H1 (cell line): ENCODE measurements around the gene TNS1. TPM values are rescaled to one million over a fixed set of nuclear protein-coding genes. Genes with fewer than 3 reads are reported as not detected.
A peak's percentile ranks its signal among the peaks of the same experiment; 100 is the strongest.

Experiments
- CTCF ChIA-PET: fragments of 300-600 bp; sonication (Branson Sonifier 250); formaldehyde crosslinking; loops from one replicate; lab custom pipeline; 2021; ENCODE audit not compliant: partially characterized antibody; lab: Charles Lee
- POLR2A ChIA-PET: fragments of 300-600 bp; sonication (Branson Sonifier 250); formaldehyde crosslinking; loops from one replicate; lab custom pipeline; 2021; ENCODE audit warnings: inconsistent platforms; ENCODE audit not compliant: partially characterized antibody; lab: Charles Lee
- DNase-seq, 2 experiments: peaks; one replicate each; pipeline versions ENCODE4 v3.0.0 to v3.0.0-alpha.2; 2010 to 2022; ENCODE audit warnings: low spot score in 2 of 2, low read depth in 1 of 2, mixed read lengths in 1 of 2
- FAIRE-seq: peaks from 2 replicates; lab custom pipeline; 2011; peaks lifted over from hg19 to GRCh38; lab: Jason Lieb, UNC
- H2AFZ ChIP-seq: 2 replicates; pipeline ENCODE4 v1.8.1; 2012; ENCODE audit warnings: low read length, inconsistent platforms
- H2AK5ac ChIP-seq: 2 replicates; pipeline ENCODE4 v1.6.1; 2013; ENCODE audit warnings: low read depth, low read length
- H2BK120ac ChIP-seq: replicated peaks from 2 replicates; pipeline ENCODE3; 2013; ENCODE audit warnings: low read depth, low read length, inconsistent platforms
- H2BK12ac ChIP-seq: 2 replicates; pipeline ENCODE4 v1.6.1; 2013; ENCODE audit warnings: low read depth, low read length
- H2BK15ac ChIP-seq: 2 replicates; pipeline ENCODE4 v1.6.1; 2013; ENCODE audit warnings: low read length
- H2BK20ac ChIP-seq: 2 replicates; pipeline ENCODE4 v1.6.1; 2013; ENCODE audit warnings: low read length
- H2BK5ac ChIP-seq: 2 replicates; pipeline ENCODE4 v1.6.1; 2013; ENCODE audit warnings: low read depth, low read length
- H3K14ac ChIP-seq: 2 replicates; pipeline ENCODE4 v1.6.1; 2013; ENCODE audit warnings: inconsistent platforms; ENCODE audit not compliant: insufficient read length
- H3K18ac ChIP-seq: 2 replicates; pipeline ENCODE4 v1.6.1; 2013; ENCODE audit warnings: low read length; ENCODE audit errors: extremely low read depth
- H3K23ac ChIP-seq: 2 replicates; pipeline ENCODE4 v1.6.1; 2013; ENCODE audit warnings: inconsistent platforms; ENCODE audit not compliant: insufficient read length
- H3K23me2 ChIP-seq: 2 replicates; pipeline ENCODE4 v1.6.1; 2013; ENCODE audit warnings: low read depth, low read length
- H3K27ac ChIP-seq: 2 replicates; pipeline ENCODE4 v1.6.1; 2011; ENCODE audit warnings: low read depth, low read length, inconsistent platforms
- H3K27me3 ChIP-seq, 4 experiments: replicated peaks in 1 of 4; 1 replicate in 1 of 4; 2 replicates in 3 of 4; pipeline versions ENCODE4 v1.6.1 to v1.8.1; 2011 to 2013; ENCODE audit warnings: low read length in 3 of 4, mild to moderate bottlenecking in 3 of 4, inconsistent platforms in 2 of 4, mixed read lengths in 2 of 4, moderate library complexity in 1 of 4; ENCODE audit not compliant: control insufficient read depth in 3 of 4, insufficient read depth in 3 of 4; ENCODE audit errors: extremely low read depth in 1 of 4
- H3K36me3 ChIP-seq, 4 experiments: 2 replicates each; pipeline versions ENCODE4 v1.6.1 to v1.8.1; 2011 to 2013; ENCODE audit warnings: mild to moderate bottlenecking in 4 of 4, low read length in 3 of 4, moderate library complexity in 2 of 4, control low read depth in 1 of 4, inconsistent platforms in 1 of 4; ENCODE audit not compliant: insufficient read depth in 4 of 4, control insufficient read depth in 2 of 4
- H3K4ac ChIP-seq: replicated peaks from 2 replicates; pipeline ENCODE3; 2013; ENCODE audit warnings: low read length, low read depth, mixed read lengths, inconsistent platforms; ENCODE audit not compliant: insufficient read length
- H3K4me1 ChIP-seq, 4 experiments: replicated peaks in 1 of 4; 1 replicate in 1 of 4; 2 replicates in 3 of 4; pipeline versions ENCODE4 v1.6.1 to v1.8.1; 2011 to 2013; ENCODE audit warnings: low read length in 3 of 4, inconsistent platforms in 2 of 4, mixed read lengths in 1 of 4; ENCODE audit not compliant: insufficient read depth in 4 of 4, control insufficient read depth in 3 of 4
- H3K4me2 ChIP-seq, 2 experiments: 2 replicates each; pipeline versions ENCODE4 v1.6.1 to v1.8.1; 2011 to 2013; ENCODE audit warnings: low read depth in 2 of 2, low read length in 2 of 2, control low read depth in 1 of 2, inconsistent platforms in 1 of 2, mild to moderate bottlenecking in 1 of 2; ENCODE audit not compliant: insufficient read depth in 1 of 2
- H3K4me3 ChIP-seq, 4 experiments: fragments of 200-600, 300-600 bp in 1 of 4; sonication (generic), shearing (Covaris generic), sonication (Bioruptor Twin) in 1 of 4; 2 replicates each; pipeline versions ENCODE4 v1.5.1 to v1.8.1; 2011 to 2016; ENCODE audit warnings: low read length in 4 of 4, low read depth in 3 of 4, control low read depth in 2 of 4, inconsistent platforms in 2 of 4, mild to moderate bottlenecking in 2 of 4, mixed read lengths in 1 of 4, moderate library complexity in 1 of 4; ENCODE audit not compliant: insufficient read depth in 2 of 4; ENCODE audit errors: extremely low read depth in 1 of 4
- H3K56ac ChIP-seq: replicated peaks from 2 replicates; pipeline ENCODE3; 2013; ENCODE audit warnings: low read depth, mild to moderate bottlenecking, mixed read lengths, low read length, inconsistent platforms; ENCODE audit not compliant: insufficient read length
- H3K79me1 ChIP-seq: 2 replicates; pipeline ENCODE4 v1.6.1; 2013; ENCODE audit warnings: low read depth, low read length, control low read depth
- H3K79me2 ChIP-seq, 2 experiments: 2 replicates each; pipeline versions ENCODE4 v1.6.1 to v1.8.1; 2012 to 2013; ENCODE audit warnings: low read length in 2 of 2, mild to moderate bottlenecking in 2 of 2, inconsistent platforms in 1 of 2; ENCODE audit not compliant: insufficient read depth in 2 of 2, control insufficient read depth in 1 of 2
- H3K9ac ChIP-seq, 4 experiments: replicated peaks in 1 of 4; 1 replicate in 1 of 4; 2 replicates in 3 of 4; pipeline versions ENCODE4 v1.6.1 to v1.8.1; 2011 to 2013; ENCODE audit warnings: low read depth in 3 of 4, low read length in 3 of 4, control low read depth in 2 of 4, mild to moderate bottlenecking in 2 of 4, moderate library complexity in 2 of 4, inconsistent platforms in 1 of 4; ENCODE audit errors: extremely low read depth in 1 of 4
- H3K9me3 ChIP-seq, 2 experiments: 2 replicates each; pipeline versions ENCODE4 v1.6.1 to v1.8.1; 2012 to 2013; ENCODE audit warnings: mild to moderate bottlenecking in 2 of 2, moderate library complexity in 2 of 2, control low read depth in 1 of 2, inconsistent platforms in 1 of 2, low read depth in 1 of 2, low read length in 1 of 2, mixed read lengths in 1 of 2; ENCODE audit not compliant: insufficient read depth in 2 of 2
- H4K20me1 ChIP-seq, 2 experiments: replicated peaks in 1 of 2; 2 replicates each; pipeline versions ENCODE3 to v1.8.1; 2011 to 2013; ENCODE audit warnings: inconsistent platforms in 2 of 2, low read length in 2 of 2, mild to moderate bottlenecking in 1 of 2; ENCODE audit not compliant: insufficient read depth in 2 of 2, control insufficient read depth in 1 of 2
- H4K5ac ChIP-seq: 2 replicates; pipeline ENCODE4 v1.6.1; 2013; ENCODE audit warnings: low read length, low read depth, mixed read lengths, inconsistent platforms; ENCODE audit not compliant: insufficient read length
- H4K8ac ChIP-seq: 2 replicates; pipeline ENCODE4 v1.8.0; 2013; ENCODE audit warnings: mild to moderate bottlenecking, moderate library complexity, low read length, inconsistent platforms; ENCODE audit not compliant: insufficient read depth; ENCODE audit errors: extremely low read depth
- H4K91ac ChIP-seq: replicated peaks from 2 replicates; pipeline ENCODE3; 2013; ENCODE audit warnings: low read length, mixed read lengths, inconsistent platforms; ENCODE audit not compliant: insufficient read length
- EGR1 ChIP-seq: IDR thresholded peaks from 2 replicates; pipeline ENCODE4 v1.6.1; 2011; ENCODE audit warnings: low read depth, low read length, borderline replicate concordance
- SP1 ChIP-seq: IDR thresholded peaks from 2 replicates; pipeline ENCODE4 v1.6.1; 2011; ENCODE audit warnings: low read depth, low read length
- SP4 ChIP-seq: IDR thresholded peaks from 2 replicates; pipeline ENCODE4 v1.6.1; 2012; ENCODE audit warnings: low read length, inconsistent platforms
- TAF7 ChIP-seq: optimal IDR thresholded peaks from 2 replicates; pipeline ENCODE3; 2011; ENCODE audit warnings: low read depth, mild to moderate bottlenecking, inconsistent platforms, low read length, moderate library complexity, borderline replicate concordance
- WGBS, 2 experiments: shearing (Covaris generic) in 1 of 2; methylation state at CpG; one replicate each; pipeline versions ENCODE4 v1.1.6 to v1.1.7; 2013 to 2015; ENCODE audit warnings: low lambda C conversion rate in 2 of 2, mixed read lengths in 2 of 2, inconsistent platforms in 1 of 2, low coverage in 1 of 2, missing lambda C conversion rate in 1 of 2; ENCODE audit not compliant: insufficient replicate concordance in 2 of 2, insufficient coverage in 1 of 2, insufficient read length in 1 of 2; ENCODE audit errors: extremely low coverage in 1 of 2, missing lambda C conversion rate in 1 of 2; 5-methylcytosine and 5-hydroxymethylcytosine counted together
- polyA plus RNA-seq, 7 experiments: library from polyadenylated mRNA; depleted of rRNA in 3 of 7; stranded (reverse) in 5 of 7; unstranded in 2 of 7; fragments of >200 nt in 5 of 7; fragments of 200-250 nt in 2 of 7; gene quantifications; 1 replicate in 5 of 7; 2 replicates in 1 of 7; 4 replicates in 1 of 7; pipeline versions ENCODE4 v1.2.1 to v1.2.3, GENCODE V29; 2011 to 2013; ENCODE audit warnings: missing spikeins in 2 of 7, mixed read lengths in 2 of 7
- total RNA-seq: library from RNA; stranded (reverse); fragmentation: NEBNext Ultra II Directional; extraction: Animal tissue kit (Norgen Biotek cat#: 25700); gene quantifications from 2 replicates; pipeline ENCODE4 v1.2.1, GENCODE V29; 2021

Gene TNS1
- total and polyA plus RNA-seq, 2 of the 8 experiments (the other 6 are each of a cell fraction or from before 2014, with no cell fraction given), result 1.5 to 5.1 TPM

GRCh38 chr2:218019411-218020060, 16.7 kb upstream of the TNS1 start:
- Histone ChIP-seq H2BK120ac (no peak overlapping the region), H4K91ac (no peak overlapping the region), H4K20me1 (no peaks in the 10 kb centered on the region), H4K8ac (no peak overlapping the region), H3K79me2 (no peaks in the 10 kb centered on the region), H3K18ac (no peak overlapping the region), H2BK20ac (no peak overlapping the region), H3K9ac (no peak overlapping the region), H3K4me1 (peaks cover 0 to 15% (median 8%) of the 10 kb centered on the region in 4 experiments; a peak in 6 of 7 replicates), H2BK15ac (no peak overlapping the region), H2AK5ac (no peak overlapping the region), H3K23me2 (no peaks in the 10 kb centered on the region), H4K5ac (no peak overlapping the region), H2AFZ (no peak overlapping the region), H3K14ac (no peak overlapping the region), H3K4me3 (no peak overlapping the region), H3K4me2 (no peak overlapping the region), H2BK5ac (no peak overlapping the region), H3K27ac (no peak overlapping the region), H3K23ac (no peak overlapping the region), H3K56ac (no peak overlapping the region), H3K27me3 (no peaks in the 10 kb centered on the region), H3K4ac (no peak overlapping the region), H3K36me3 (no peaks in the 10 kb centered on the region), H3K79me1 (no peaks in the 10 kb centered on the region; the same call in 1 of the 2 replicates), H2BK12ac (0 out of 2 replicates have a peak overlapping the region, but pooled peaks have one; percentile 17)
- 93% methylated on average over 5 of the region's 7 CpGs; no CpG with 5 or more reads in 1 of the 2 experiments for WGBS, 2 experiments
- POLR2A ChIA-PET, result interaction anchor here (1.2 kb wide), 1 partner anchor 8 kb away, joined by 3 read pairs; no protein-coding TSS in a partner anchor
- no peak for DNase-seq
- CTCF ChIA-PET, result interaction anchor here (0.6 to 1.7 kb wide), 7 partner anchors 11 to 98 kb away, joined by 3 to 5 read pairs (median 3); no protein-coding TSS in a partner anchor
- FAIRE-seq, result no peak
- TF ChIP-seq EGR1 (no peak), SP4 (no peak), TAF7 (no peak), SP1 (no peak)
- TF ChIP-seq, all 59 proteins: peak for 0
- H3K9me3 ChIP-seq, result no peaks in the 10 kb centered on the region
